Fibroblast of skin of abdomen (primary cell): ENCODE results near the gene LAIR1.

Source experiments
- DNase-seq: peaks from one replicate; pipeline ENCODE4 v3.0.0-alpha.2; 2013

Gene LAIR1

GRCh38 chr19:54317108-54317964 is 47.4 kb downstream of the LAIR1 start:
- DNase-seq: no peak

- DNase-seq: no peak
Observed at GRCh38 chr19:54316746-54317107, 48.0 kb downstream of the LAIR1 start.

- no peak for DNase-seq
Observed at GRCh38 chr19:54315956-54316355, 48.8 kb downstream of the LAIR1 start.

GRCh38 chr19:54312436-54313377 is 52.0 kb downstream of the LAIR1 start, which contains the start of gene LILRA5:
LILRA5 (minus strand) TSS chr19:54313166; CDS start chr19:54313019, 147 bp downstream.
- DNase-seq: no peak

GRCh38 chr19:54312011-54312410 is 52.7 kb downstream of the LAIR1 start:
- DNase-seq: no peak

- DNase-seq: no peak
Observed at GRCh38 chr19:54311486-54311885, 53.2 kb downstream of the LAIR1 start.

- no peak for DNase-seq
Observed at GRCh38 chr19:54310543-54310942, 54.2 kb downstream of the LAIR1 start.

GRCh38 chr19:54309811-54310210 is 54.9 kb downstream of the LAIR1 start:
- no peak for DNase-seq

- DNase-seq: no peak
Observed at GRCh38 chr19:54307389-54308020, 57.2 kb downstream of the LAIR1 start.

GRCh38 chr19:54305141-54305540 is 59.6 kb downstream of the LAIR1 start:
- DNase-seq: no peak

GRCh38 chr19:54302257-54302656 is 62.5 kb downstream of the LAIR1 start:
- no peak for DNase-seq
